Measurements from ENCODE around the gene IRX3. TPM values are rescaled to one million over a fixed set of nuclear protein-coding genes. Genes with fewer than 3 reads are reported as not detected.

IRX3 gene
- total RNA-seq, 1 experiment from 2014 or later = 12.7 TPM

DNA sequence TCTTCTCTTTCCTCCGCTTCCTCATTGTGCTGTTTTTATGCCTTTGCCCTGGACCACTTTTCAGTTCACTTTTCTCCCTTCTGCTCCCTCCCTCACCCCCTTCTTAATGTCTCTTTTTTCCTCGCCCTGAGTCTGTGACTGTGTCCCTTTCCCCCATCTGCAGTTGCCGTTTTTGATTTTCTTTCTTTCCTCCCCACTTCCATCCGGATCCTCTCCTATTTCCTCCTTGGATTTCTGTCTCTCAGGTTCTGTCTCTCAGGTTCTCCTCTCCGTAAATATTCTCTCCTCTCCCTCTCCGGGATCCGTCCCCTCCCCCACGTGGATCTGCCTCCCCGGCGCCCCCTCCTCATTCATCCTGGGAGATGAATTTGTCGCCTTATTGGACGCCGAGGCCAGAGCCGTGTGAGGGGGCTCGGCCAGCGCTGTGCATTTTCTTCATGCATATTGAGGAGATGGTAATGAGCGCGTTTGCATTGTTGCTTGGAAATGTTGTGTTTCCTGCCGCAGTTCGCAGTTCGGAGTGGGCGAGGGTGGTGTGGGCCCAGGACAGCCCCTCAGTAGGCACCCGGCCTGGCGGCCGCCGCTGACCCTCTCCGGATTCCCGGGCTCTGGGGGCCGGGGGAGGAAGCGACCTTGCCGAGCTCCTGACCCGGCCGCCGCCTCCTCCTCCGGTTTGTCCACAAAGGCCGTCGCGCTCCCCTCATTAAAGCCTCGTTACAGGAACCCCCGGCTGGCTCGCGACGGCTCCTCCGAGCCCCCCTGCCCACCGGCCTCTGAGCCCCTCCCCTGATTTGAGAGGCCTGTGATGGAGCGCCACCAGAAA is 4.5 kb upstream of the IRX3 start:
- no peak for DNase-seq (ENCODE audit: low read depth)

DNA sequence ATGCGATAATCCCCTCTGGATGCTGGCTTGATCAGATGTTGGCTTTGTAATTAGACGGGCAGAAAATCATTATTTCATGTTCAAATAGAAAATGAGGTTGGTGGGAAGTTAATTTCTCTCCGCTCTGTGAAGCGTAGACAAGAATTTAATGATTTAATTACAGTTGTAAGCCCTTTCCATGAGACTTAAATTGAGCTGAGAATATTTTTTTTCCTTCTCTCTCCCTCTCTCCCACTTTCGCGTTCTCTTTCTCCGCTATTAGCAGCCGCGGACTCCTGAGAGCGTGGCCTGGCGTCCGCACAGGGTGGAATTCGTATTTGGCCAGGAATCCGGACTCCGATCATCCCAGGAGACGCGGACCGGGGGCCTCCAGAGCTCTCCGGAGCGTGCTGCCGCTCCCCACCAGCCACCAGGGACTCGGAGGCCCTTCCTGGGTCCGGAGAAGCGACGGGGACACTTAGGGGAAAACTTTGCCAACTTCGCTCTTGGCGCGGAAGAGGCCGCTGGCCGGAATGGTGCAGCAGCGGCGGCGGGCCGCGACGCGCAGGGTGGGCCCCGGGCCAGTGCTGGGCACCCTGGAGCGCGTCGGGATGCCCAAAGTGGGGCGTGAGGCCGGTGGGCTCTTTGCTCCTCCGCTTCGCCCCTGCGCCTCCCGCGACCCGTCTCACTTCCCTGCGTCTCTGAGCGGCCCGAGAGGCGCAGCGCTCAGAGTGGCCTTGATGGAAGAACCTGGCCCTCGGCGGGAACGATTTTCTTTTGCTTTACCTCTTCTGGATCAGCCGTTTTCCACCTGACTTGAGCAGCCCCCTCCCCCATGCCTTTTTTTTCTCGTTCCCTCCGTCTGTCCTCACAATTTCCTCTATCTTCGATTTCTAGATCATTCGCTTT is 3.6 kb upstream of the IRX3 start:
- DNase-seq (ENCODE audit: low read depth) = no peak

DNA sequence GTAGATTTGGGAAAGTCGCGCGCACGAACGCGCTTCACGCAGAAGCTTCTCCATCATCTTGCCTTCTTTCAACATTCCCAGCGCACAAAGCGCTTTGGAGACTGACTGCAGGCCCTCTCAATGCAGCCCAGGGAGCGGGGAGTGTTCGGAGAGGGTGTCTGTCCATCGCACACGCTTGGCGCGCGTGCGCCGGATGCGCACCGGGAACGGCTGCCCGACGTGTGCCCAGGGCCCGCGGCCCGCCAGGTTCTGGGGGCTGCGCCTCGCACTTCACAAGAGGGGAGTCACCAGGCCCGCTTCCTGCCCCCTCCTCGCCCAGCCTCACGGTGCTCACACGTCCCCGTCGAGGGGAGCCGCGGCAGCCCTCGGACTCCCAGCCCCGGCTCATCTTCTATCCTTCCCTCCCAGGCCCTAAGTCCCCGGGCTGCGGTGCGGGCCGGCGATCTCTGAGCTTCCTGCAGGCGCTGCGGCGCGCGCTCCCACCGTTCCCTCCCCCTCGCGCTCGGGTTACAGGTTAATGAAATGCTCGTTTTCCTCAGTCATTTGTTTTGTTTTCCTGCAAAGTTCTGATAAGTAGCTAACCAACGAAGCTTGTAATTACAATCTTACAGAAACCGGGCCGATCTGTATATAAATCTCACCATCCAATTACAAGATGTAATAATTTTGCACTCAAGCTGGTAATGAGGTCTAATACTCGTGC is 2.8 kb upstream of the IRX3 start:
- DNase-seq (ENCODE audit: low read depth) = no peak

DNA sequence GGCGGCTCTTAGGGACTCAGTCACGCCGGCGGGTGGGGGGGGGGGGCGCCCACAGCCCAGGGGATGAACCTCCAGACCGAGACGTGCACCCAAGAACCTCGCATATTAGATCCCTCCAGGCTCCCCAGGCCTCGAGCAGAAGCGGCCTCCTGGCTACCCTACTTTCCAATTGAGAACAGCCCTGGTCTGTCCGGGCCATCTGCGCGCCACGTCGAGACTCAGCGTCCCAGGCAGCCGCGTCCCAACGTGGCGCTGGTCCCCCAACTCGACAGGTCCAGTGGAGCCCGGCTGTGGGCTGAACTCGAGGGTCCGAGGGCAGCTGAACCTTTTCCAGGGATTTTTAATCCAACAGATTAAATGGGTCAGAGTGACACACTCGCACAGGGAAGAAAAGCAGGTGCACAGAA is 2.3 kb upstream of the IRX3 start:
- DNase-seq (ENCODE audit: low read depth) = no peak

DNA sequence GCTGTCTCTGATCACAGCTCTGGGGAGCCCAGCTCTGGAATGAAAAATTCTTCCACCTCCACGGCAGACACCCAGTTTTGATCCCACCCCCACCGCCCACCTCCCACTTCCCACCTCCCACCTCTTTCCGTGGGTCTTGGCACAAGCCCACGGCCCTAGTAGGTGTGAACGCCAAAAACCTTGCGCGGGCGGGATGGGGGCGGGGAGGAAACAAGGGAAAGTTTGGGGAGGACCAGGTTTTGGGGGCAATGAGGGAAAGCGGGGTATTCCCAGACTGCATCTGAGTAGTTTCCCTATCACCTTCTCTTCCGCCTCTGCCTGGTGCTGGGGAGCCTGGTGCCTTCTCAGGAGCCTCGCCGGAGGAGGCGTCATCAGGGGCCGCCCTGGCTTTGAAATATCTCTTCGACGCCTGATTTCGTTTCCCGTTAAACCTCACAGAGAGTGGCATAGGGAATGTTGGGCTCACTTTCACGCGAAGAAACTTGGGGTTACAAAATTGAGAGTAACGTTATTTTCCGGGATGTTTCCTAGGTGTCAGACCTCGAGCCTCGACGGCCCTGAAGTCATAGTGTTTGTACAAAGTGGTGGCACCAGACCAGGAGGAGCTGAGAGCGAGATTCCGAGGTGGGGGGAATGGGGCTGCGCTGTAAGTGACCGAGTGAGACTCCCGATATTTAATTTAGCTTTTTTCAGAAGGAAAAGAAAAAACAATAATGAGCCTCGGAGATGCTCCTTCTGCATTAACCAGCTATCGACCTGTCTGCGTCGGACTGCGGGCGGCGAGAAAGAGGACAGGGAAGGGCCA is 1.6 kb upstream of the IRX3 start:
- no peak for DNase-seq (ENCODE audit: low read depth)

DNA sequence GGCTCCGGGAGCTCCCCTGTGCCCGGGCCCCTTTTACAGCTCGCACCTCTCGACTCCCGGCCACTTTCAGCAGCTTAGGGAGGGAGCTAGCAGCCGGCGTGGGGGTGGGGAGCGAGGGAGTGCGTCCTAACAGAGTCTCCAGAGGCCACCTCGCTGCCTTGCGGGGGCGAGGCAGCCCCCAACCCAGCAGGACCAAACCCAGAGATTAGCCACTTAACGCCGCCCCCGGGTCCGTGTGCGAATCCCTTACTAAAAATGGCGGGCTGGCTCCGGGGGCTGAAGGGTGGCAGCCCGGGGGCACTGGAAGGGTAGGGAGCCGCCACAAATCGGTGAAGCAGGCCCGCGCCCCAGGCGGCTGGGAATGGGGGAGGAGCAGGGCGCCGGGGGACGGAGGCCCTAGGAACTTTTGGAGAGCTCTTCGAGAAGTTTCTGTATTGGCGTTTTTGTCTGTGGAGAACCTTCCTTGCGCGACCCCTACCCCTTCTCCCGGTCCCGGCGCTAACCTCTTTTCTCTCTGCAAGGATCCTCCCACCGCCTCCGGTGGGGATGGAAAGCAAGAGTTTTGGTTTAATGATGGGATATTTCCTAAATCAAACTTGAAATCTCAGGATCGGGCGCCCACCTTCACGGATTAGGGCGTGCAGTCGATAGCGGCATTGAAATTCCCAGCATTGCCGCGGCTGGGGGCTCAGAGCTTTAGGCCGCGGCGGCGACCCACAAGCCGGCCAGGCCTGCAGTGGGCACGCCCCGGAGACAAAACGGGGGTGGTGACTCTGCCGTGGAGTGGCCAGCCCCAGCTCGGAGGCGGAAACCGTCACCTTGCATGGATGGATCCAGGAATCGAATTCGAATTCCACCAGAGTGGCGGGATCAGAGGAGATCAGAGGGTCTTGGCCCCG is 793 bp upstream of the IRX3 start:
- DNase-seq (ENCODE audit: low read depth) = no peak

DNA sequence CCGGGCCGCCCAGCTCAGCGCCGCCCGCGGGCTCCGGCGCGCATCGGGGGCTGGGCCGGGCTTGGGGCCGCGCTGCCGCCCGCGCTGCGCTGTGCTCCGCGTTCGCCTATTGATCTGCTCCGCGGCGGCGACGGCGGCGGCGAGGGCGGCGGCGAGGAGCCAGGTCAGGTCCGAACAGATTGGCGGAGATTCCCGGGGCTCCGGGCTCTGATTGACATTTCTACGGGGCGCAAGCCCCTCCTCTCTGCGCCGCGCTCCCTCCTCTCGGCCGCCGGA is 559 bp downstream of the IRX3 start:
- DNase-seq (ENCODE audit: low read depth) = no peak

DNA sequence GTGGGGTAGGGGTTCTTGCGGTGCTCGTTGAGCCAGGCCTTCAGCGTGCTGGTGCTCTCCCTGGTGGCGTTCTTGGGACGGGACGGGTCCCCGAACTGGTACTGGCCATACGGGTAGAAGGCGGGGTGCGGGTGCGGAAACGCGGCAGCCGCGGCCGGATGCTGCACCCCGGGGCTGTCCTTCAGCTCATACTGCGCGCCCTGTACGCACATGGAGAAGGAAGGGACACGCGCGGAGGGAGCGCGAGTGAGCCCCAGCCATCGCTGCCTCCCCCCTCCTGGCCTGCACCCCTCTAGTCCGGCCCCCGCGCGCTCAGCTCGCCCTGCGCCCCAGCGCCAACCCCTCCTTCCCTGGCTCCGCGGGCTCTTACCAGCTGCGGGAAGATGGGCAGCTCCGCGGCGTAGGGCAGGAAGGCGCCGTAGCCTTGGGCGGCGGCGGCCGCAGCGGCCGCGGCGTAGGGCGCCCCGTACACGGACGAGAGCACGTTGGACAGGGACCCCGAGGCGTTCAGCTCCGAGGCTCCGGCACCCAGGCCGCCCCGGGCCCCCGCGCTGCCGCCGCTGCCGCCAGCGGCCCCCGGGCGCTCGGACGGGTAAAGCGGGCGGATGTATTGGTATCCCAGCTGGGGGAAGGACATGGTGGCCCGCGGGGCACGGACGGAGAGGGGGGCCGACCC is 1.0 kb downstream of the IRX3 start:
- peak; percentile 54 for DNase-seq (ENCODE audit: low read depth)

DNA sequence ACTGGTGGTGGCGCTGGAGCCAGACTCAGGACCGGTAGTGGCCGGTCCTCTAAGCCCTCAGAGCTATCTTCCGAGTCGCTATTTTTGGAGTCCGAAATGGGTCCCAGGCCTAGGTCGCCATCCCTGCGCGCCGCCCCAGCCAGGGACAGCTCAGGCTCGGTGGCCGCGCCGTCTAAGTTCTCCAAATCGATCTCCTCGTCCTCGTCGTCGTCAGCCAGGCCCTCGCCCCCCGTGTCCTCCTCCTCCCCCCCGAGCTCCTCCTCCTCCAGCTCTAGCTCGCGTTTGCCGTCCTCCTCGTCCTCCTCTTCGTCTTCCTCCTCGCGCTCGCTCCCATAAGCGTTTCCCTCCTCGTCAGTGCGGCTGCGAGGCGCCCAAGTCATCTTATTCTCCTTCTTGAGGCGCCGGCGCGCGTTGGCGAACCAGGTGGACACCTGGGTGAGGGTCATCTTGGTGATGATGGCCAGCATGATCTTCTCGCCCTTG is 1.6 kb downstream of the IRX3 start:
- DNase-seq (ENCODE audit: low read depth) = no peak

DNA sequence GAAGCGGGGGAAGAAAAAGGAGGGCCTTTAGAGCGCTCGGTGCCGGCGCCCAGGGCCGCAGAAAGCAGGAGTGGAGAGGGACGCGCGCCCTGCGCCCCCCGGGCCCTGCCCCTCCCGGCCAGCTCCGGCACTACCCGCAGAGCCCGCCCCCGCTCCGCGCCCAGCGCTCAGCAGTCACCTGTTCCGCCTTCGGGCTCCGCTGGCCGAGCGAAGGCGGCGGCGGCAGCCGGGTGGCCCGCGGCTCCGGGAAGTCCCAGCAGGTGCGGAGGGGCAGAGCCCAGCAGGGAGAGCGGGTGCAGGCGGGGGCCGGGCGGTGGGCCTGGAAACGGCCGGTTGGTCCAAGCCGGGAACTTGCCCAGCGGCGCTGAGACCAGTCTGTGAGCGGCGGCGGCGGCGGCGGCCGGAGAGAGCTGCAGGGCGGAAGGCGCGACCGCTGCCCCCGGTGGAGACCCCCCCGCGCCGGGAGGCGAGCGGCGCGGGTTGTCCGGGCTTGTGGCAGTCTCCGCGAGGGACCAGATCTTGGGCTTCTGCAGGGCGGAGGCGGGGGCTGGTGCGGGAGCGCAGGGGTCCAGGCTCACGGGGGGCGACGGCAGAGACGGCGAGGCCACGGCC is 2.2 kb downstream of the IRX3 start:
- no peak for DNase-seq (ENCODE audit: low read depth)

DNA sequence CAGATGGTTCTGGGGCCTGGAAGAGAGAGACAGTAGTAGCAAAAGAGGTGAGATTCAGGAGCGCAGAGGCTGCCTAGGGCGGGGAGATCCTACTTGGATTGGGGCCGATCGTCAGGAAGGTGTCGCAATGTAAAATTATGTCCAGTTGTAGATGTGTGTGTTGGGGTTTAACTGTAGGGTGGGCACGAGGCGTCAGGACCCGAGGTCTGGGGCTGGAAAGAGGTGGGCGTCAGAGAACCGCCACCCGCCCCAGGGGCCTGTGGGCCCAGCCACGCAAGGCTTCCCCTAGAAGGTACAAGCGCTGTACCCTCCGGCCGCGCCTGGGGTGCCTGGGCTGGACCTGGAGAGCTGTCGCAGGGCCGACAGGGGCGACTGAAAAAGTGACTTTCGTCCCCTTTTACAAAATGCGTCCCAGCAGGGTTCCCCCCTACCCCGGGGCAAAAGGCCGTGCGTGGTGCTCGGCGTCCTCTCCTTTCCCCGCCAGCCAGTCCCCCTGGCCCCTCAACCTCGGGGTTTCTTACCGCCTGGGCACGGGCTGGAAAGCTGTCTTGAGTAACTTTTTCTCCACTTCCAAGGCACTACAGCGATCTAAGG is 2.8 kb downstream of the IRX3 start:
- DNase-seq (ENCODE audit: low read depth) = no peak

DNA sequence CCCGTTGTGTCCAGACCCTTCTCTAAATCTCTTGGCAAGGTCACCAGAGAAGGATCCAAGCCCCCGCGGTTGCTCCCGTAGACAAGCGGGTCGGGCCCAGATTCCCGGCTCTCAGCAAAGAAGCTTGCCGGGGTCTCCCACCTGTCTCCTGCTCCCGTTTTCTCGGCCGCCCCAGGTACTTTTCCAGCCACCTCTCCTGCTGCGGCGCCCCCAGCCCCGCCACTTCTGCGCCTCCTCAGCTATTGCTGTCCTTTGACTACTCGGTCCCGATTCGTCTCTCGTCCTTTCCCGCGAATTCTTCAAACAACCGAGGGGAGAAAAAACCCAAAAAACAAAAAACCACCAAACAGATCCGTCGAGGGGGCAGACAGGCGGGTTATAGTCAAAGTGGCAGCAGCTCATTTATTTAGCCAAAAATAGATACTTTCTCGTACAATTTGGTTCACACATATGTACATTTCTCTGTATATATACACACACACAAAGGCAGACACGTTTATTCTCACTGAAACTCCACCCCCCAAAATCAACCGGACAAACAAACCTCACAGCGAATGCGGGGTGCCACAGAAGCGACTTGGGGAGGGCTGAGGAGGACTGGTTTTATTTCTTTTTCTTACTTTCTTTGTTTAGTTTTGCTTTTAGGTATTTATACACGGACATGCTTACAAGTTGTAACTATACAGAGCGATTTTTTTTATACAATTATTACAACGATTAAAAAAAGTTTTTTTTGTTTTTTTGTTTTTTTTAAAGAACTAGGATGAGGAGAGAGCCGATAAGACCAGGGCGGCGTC is 3.5 kb downstream of the IRX3 start:
- no peak for DNase-seq (ENCODE audit: low read depth)

DNA sequence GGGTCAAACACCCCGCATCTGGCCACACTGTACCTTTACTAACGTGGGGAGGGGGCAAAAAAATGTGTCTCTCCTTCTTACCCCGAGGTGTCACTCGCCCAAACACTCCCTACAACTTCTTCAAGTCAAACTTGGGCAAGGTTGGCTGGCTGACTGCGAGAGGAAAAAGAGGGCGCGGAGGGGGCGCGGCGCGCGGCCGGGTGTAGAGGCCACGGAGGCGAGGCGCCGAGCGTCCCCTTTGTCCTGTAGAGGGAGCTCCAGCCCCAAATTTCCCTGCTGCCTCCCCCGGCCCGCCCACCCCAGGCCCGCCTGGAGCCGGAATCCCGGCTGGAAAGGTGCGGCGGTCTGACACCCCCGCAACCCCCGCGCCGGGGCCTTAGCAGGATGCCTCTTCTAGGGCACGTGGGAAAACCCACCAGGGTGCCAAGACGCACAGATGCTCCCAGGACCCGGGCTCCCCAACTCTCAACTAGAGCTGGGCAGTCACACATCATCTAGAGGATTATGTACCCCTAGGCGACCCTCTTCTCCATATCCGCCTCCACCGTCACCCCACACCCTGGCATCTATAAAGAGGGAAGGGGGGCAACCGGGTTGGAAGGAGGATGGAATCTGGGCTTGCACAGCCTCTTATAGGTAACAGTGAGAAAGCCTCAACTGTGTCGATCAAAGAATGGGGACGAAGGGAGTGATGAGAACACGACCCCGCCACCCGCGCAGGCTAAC is 4.2 kb downstream of the IRX3 start:
- no peak for DNase-seq (ENCODE audit: low read depth)

DNA sequence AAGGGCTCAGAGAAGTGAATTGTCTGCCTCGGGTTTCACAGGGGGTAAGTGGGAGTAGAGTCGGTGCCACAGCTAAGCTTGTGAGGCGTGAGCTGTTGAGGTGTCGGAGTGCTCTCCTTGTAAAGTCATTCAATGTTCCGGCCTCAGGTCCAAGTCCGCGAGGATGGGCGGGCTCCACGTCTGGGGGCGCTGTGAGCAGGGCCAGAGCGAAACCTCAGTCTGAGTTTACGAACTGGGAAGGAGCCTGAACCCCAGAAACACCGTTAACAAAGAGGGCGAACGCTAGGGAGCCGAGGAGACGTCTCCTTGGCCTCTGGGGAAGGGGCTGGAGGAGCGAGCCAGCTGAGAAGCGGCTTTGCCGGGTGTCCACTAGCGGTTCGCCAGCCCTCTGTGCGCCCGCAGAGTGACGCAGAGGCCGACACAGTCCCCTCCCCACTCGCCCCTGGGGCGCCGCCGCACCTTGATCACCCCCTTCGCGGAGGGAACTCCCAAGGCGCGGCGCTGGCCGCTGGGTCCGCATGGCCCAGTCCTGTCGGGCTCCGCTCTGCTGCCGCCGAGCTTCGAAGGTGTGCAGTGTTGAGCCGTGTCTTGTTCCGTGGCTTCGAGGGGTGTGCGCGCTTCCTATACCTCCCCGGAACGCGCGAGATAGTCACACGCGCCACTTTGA is 4.9 kb downstream of the IRX3 start:
- DNase-seq (ENCODE audit: low read depth) = no peak

DNA sequence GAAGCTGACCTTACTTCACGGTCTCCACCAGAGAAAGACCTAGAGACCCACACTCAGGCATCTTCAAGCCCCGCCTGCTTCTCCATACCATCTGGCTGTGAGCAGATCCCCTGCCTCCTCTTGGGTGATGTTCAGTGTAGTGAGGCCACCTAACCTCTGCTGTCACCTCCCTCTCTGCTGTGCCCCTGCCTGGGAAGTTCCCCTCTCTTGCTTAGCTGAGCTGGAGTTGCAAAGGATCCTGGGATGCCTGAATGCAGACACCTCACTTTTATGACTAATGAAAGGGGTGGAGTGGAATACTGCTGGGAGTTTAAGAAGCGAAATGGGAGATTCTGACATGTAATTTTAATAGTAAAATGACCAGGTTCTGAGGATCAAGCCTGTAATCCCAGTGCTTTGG is 5.8 kb downstream of the IRX3 start:
- DNase-seq (ENCODE audit: low read depth) = peak; percentile 49

DNA sequence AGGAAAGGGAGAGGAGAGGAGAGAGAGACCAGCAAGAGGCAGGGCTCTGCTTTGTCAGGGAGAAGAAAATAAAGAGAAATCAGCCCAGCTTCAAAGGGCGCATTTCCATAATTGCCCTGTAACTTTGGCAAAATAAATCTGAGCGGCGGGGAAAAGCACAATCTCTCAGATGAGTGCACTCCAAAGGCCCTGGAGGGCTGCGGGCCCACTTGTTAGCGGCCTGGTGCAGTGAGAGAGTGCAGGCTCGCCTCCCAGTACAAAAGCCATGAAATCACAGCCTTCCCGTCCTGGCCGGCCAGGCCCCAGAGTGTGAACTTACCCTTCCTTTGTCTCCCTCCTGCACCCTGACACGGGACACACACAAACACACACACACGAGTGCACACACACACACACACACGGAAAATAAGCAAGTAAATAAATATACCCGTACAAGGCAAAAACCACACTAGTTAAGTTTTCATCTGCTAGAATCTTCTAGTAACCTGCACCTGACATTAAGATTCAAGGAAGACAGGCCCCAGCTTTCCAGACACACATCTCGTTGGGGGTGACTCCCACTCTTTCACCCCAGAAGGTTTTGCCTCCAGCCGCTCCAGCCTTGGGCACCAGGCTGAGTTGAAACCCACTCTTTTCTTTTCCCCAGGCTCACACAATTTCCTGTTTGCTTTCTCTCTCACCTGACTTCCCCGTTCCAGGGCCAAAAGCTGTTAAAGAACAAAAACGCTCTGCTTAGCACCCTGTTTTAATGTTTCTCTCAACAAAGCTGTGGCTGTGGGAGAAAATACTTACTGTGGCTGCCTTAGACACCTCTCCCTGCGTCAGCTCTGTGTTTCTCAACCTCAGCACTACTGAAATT is 8.5 kb downstream of the IRX3 start:
- no peak for DNase-seq (ENCODE audit: low read depth)

Data from M059J (cell line).